OCI-LY7 (cell line): ENCODE results near the gene ZNF407.

Source experiments
- CTCF ChIP-seq: fragments of 200-600 bp; sonication (generic); conservative IDR thresholded peaks from 2 replicates; pipeline ENCODE4 v1.5.1; 2014; ENCODE audit warnings: mild to moderate bottlenecking, antibody characterized with exemption, low read length, moderate library complexity, mixed read lengths
- EZH2phosphoT487 ChIP-seq: fragments of 200-600 bp; sonication (generic); IDR thresholded peaks from 2 replicates; pipeline ENCODE4 v1.6.1; 2018; ENCODE audit warnings: low read depth, borderline replicate concordance, mild to moderate bottlenecking, mixed run types, antibody characterized with exemption, low read length, moderate library complexity, mixed read lengths

GRCh38 chr18:74947417-74947816 is 349.7 kb downstream of the ZNF407 start:
- no peak for TF ChIP-seq CTCF
- TF ChIP-seq EZH2phosphoT487 = no peak
